ENCODE results near the gene CAMK2N2.

The CAMK2N2 gene

GRCh38 chr3:184259396-184259877 lies 1.9 kb downstream of the CAMK2N2 start:
- peaks cover 39% of the 10 kb centered on the region for H3K27me3 Mint-ChIP-seq
- peaks cover 12% of the 10 kb centered on the region for H3K36me3 Mint-ChIP-seq (ENCODE audit: low read depth)
- no peak overlapping the region for H3K27ac Mint-ChIP-seq
- peaks cover 37% of the 10 kb centered on the region for H3K4me1 Mint-ChIP-seq (ENCODE audit: low read depth)
- no peak for DNase-seq
- H3K9me3 Mint-ChIP-seq: peaks cover 2% of the 10 kb centered on the region
- H3K4me3 Mint-ChIP-seq: peak overlapping the region; percentile 13

- Mint-ChIP-seq H3K4me3 (no peak overlapping the region), H3K36me3 (ENCODE audit: low read depth) (peaks cover 12% of the 10 kb centered on the region), H3K27ac (no peak overlapping the region), H3K27me3 (peaks cover 34% of the 10 kb centered on the region), H3K4me1 (ENCODE audit: low read depth) (peaks cover 37% of the 10 kb centered on the region), H3K9me3 (peaks cover 2% of the 10 kb centered on the region)
- no peak for DNase-seq
Measured at GRCh38 chr3:184258926-184259325, 2.4 kb downstream of the CAMK2N2 start.

DNA sequence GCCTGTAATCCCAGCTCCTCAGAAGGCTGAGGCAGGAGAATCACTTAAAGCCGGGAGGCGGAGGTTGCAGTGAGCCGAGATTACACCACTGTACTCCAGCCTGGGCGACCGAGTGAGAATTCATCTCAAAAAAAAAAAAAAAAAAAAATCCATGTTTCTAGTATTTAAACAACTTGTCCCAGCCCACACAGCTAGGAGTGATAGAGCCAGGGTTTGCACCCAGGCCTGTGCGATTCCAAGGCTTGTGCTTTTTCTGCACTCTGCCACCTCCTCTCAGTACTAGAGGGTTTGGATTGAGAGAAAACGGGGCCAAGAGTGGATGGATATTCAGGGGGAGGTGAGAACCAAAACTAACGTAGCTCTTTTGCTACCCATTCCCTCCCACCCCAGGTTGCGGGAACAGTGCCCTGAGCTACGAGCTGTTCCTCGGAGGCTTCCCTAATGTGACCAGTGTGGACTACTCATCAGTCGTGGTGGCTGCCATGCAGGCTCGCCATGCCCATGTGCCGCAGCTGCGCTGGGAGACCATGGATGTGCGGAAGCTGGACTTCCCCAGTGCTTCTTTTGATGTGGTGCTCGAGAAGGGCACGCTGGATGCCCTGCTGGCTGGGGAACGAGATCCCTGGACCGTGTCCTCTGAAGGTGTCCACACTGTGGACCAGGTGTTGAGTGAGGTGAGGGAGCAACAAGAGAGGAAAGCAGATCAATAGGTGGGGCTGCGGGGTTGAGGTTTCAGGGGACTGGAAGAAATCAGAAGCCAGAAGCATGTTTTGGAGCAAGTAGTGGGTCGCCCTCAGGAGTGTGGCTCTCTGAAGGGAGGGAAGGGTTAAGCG lies 4.1 kb downstream of the CAMK2N2 start:
- H3K27ac Mint-ChIP-seq: no peak overlapping the region
- H3K27me3 Mint-ChIP-seq: peaks cover 25% of the 10 kb centered on the region
- H3K9me3 Mint-ChIP-seq: peaks cover 2% of the 10 kb centered on the region
- no peak overlapping the region for H3K4me3 Mint-ChIP-seq
- no peak for DNase-seq
- H3K4me1 Mint-ChIP-seq (ENCODE audit: low read depth): peaks cover 29% of the 10 kb centered on the region
- peaks cover 14% of the 10 kb centered on the region for H3K36me3 Mint-ChIP-seq (ENCODE audit: low read depth)

DNA sequence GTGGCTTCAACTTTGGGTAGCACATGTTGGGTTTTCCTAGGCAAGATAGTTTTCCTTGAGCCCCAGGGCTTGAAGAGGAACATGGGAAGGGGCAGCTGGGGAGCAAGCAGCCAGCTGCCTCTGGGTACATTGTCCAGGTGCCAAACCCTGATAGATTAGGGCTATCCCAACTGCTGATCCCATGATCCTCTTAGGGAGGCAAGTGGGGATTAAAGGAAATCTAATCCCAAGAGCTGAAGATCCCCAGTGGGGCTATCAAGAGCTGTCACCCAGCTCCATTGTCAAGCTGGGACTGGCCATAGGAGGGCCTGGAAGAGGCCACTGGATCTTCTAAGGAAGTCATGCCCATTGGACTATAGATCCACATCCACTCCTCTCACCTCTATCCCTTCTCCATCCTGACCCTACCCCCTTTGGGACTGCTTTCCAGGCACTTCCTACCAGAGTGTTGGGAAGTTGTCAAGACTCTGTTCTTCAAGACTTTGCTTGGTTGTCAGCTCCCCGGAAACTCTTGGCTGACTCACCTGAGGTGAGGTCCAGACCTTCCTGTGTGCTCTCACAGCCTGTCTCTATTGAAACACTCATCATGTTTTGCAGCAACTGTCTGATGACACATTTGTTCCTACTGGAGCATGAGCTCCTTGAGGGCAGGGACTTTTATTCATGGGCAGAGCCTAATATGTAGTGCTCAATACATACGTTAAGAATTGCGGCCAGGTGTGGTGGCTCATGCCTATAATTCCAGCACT lies 5.9 kb downstream of the CAMK2N2 start:
- H3K9me3 Mint-ChIP-seq: peaks cover 2% of the 10 kb centered on the region
- peaks cover 14% of the 10 kb centered on the region for H3K36me3 Mint-ChIP-seq (ENCODE audit: low read depth)
- H3K27me3 Mint-ChIP-seq: peaks cover 13% of the 10 kb centered on the region
- peak overlapping the region; percentile 75 for H3K27ac Mint-ChIP-seq
- DNase-seq: peak; percentile 33
- no peak overlapping the region for H3K4me3 Mint-ChIP-seq
- peaks cover 19% of the 10 kb centered on the region for H3K4me1 Mint-ChIP-seq (ENCODE audit: low read depth)

- H3K27me3 Mint-ChIP-seq: no peaks in the 10 kb centered on the region
- H3K9me3 Mint-ChIP-seq: no peaks in the 10 kb centered on the region
- peak; percentile 91 for DNase-seq
- peak overlapping the region; percentile 99 for H3K27ac Mint-ChIP-seq
- peaks cover 26% of the 10 kb centered on the region for H3K4me1 Mint-ChIP-seq (ENCODE audit: low read depth)
- H3K4me3 Mint-ChIP-seq: peak overlapping the region; percentile 85
- peaks cover 36% of the 10 kb centered on the region for H3K36me3 Mint-ChIP-seq (ENCODE audit: low read depth)
Measured at GRCh38 chr3:184250167-184250828, 11.1 kb downstream of the CAMK2N2 start.

GRCh38 chr3:184249412-184250166 lies 11.8 kb downstream of the CAMK2N2 start, which contains the start of gene EEF1AKMT4:
Gene EEF1AKMT4 (plus strand): TSS chr3:184249672. CDS start chr3:184249695, 23 bp downstream.
- Mint-ChIP-seq H3K4me3 (peak within 1 kb of the TSS; percentile 85), H3K9me3 (no peaks in the 10 kb centered on the region), H3K4me1 (ENCODE audit: low read depth) (peaks cover 22% of the 10 kb centered on the region), H3K36me3 (ENCODE audit: low read depth) (peaks cover 44% of the 10 kb centered on the region), H3K27me3 (no peaks in the 10 kb centered on the region), H3K27ac (peak within 1 kb of the TSS; percentile 99)
- DNase-seq: peak; percentile 95

GRCh38 chr3:184248454-184249411 lies 12.6 kb downstream of the CAMK2N2 start, which contains the start of gene ALG3:
Gene ALG3 (minus strand): TSS chr3:184248962. CDS start chr3:184248940, 22 bp downstream.
- H3K27me3 Mint-ChIP-seq: no peaks in the 10 kb centered on the region
- peaks cover 22% of the 10 kb centered on the region for H3K4me1 Mint-ChIP-seq (ENCODE audit: low read depth)
- H3K9me3 Mint-ChIP-seq: no peaks in the 10 kb centered on the region
- H3K4me3 Mint-ChIP-seq: peak within 1 kb of the TSS; percentile 85
- H3K27ac Mint-ChIP-seq: peak within 1 kb of the TSS; percentile 99
- peaks cover 52% of the 10 kb centered on the region for H3K36me3 Mint-ChIP-seq (ENCODE audit: low read depth)
- DNase-seq: peak; percentile 94

DNA sequence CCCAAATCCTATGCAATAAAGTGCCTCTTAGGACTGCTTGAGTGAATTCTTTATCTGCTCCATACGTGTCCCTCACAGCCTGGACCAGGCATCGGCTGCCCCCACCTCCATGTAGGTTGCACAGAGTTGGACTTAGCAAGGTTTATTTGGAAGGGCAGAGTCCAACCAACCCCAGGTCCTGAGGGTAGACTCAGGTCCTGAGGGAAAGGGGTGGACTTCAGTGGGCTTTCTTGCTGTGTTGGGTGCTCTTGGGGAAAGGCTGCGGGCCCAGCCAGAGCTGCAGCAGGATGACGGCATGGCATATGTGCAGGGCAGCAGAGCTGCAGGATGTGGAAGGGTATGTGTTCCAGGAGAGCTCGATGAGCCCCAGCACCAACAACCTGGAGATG lies 19.1 kb downstream of the CAMK2N2 start:
- Mint-ChIP-seq H3K4me1 (ENCODE audit: low read depth) (peaks cover 11% of the 10 kb centered on the region), H3K36me3 (ENCODE audit: low read depth) (peaks cover 48% of the 10 kb centered on the region), H3K9me3 (no peaks in the 10 kb centered on the region), H3K4me3 (no peak overlapping the region), H3K27ac (no peak overlapping the region), H3K27me3 (no peaks in the 10 kb centered on the region)
- no peak for DNase-seq

- no peak overlapping the region for H3K4me3 Mint-ChIP-seq
- no peaks in the 10 kb centered on the region for H3K9me3 Mint-ChIP-seq
- DNase-seq: no peak
- H3K27me3 Mint-ChIP-seq: no peaks in the 10 kb centered on the region
- H3K4me1 Mint-ChIP-seq (ENCODE audit: low read depth): peaks cover 10% of the 10 kb centered on the region
- peaks cover 48% of the 10 kb centered on the region for H3K36me3 Mint-ChIP-seq (ENCODE audit: low read depth)
- no peak overlapping the region for H3K27ac Mint-ChIP-seq
Measured at GRCh38 chr3:184241447-184242296, 19.7 kb downstream of the CAMK2N2 start.

DNA sequence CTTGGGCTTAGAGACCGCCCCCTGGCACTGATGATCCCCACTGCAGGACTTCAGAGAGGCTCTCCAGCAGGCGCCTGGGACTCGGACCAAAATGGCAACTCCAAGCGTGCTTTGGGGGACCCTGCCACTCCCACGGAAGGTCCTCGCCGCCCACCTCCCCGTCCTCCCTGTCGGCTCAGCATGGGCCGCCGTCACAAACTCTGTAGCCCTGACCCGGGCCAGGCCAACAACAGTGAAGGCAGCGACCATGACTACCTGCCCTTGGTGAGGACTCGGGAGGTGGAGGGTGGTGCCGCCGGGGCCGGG lies 20.3 kb downstream of the CAMK2N2 start:
- H3K36me3 Mint-ChIP-seq (ENCODE audit: low read depth): peaks cover 43% of the 10 kb centered on the region
- no peak overlapping the region for H3K4me3 Mint-ChIP-seq
- H3K9me3 Mint-ChIP-seq: no peaks in the 10 kb centered on the region
- DNase-seq: no peak
- H3K27me3 Mint-ChIP-seq: no peaks in the 10 kb centered on the region
- H3K27ac Mint-ChIP-seq: no peak overlapping the region
- H3K4me1 Mint-ChIP-seq (ENCODE audit: low read depth): peaks cover 7% of the 10 kb centered on the region

DNA sequence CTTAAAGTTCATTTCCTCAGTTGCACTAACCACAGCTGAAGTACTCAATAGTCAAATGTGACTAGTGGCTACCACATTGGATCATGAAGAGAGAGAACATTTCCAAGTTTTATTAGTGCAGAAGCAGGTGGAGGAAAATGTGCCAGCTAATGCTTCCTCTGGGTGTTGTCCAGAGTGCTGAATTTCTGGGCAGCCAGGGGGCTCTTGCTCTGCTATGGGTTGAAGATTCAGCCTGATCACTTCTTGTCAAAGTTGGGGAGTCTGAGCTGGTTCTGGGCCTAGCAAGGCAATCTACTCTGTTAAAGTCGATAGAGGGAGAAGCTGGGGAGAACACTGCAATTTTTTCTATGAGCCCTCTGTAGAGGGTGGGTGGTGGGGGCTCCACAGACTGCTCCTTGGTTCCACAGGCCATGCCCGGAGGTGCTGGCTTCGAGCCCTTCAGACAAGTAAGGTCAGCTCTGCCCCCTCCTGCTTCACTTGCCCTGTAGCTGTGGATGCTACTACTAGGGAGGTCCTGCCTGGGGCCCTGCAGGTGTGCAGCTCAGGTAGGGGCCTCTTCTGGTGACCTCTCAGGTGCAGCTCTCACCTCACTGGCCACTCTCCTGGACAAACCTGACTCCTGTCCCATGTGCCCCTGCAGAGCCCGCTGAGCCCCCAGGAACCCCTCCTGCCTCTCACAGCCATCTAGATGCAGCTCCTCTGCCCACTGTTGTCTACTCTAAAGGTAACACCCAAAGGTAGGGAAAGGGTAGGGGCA lies 20.8 kb downstream of the CAMK2N2 start:
- Mint-ChIP-seq H3K27me3 (no peaks in the 10 kb centered on the region), H3K36me3 (ENCODE audit: low read depth) (peaks cover 38% of the 10 kb centered on the region), H3K9me3 (no peaks in the 10 kb centered on the region), H3K27ac (no peak overlapping the region), H3K4me1 (ENCODE audit: low read depth) (peaks cover 2% of the 10 kb centered on the region), H3K4me3 (no peak overlapping the region)
- no peak for DNase-seq

DNA sequence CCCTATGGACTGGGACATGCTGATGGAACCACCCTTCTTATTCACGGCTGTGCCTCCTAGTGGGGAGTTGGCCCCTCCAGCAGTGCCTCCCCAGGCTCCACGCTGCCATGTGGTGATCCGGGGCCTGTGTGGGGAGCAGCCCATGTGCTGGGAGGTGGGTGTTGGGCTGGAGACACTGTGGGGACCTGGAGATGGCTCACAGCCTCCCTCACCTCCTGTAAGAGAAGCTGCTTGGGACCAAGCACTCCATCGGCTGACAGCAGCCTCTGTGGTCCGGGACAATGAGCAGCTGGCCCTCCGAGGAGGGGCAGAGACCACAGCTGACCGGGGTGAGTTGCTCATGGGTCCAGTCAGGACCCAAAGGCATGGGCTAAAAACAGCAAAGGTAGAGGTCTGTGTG lies 21.6 kb downstream of the CAMK2N2 start:
- DNase-seq: no peak
- no peaks in the 10 kb centered on the region for H3K9me3 Mint-ChIP-seq
- H3K4me3 Mint-ChIP-seq: no peak overlapping the region
- no peaks in the 10 kb centered on the region for H3K27me3 Mint-ChIP-seq
- H3K27ac Mint-ChIP-seq: no peak overlapping the region
- H3K4me1 Mint-ChIP-seq (ENCODE audit: low read depth): no peaks in the 10 kb centered on the region
- H3K36me3 Mint-ChIP-seq (ENCODE audit: low read depth): peaks cover 29% of the 10 kb centered on the region
